Liver (tissue), 9 donors: ENCODE results near the gene PAX8. TPM values are rescaled to one million over a fixed set of nuclear protein-coding genes. Genes with fewer than 3 reads are reported as not detected.

Experiments
- DNase-seq: peaks from one replicate; pipeline ENCODE4 v3.0.0-alpha.2; 2017; ENCODE audit warnings: low spot score
- H3K27ac ChIP-seq, 2 donors: one replicate each; pipeline ENCODE4 v1.7.0; 2013; ENCODE audit warnings: inconsistent platforms in 2 of 2, low read length in 2 of 2, control low read depth in 1 of 2, low read depth in 1 of 2, mild to moderate bottlenecking in 1 of 2
- H3K27me3 ChIP-seq, 4 donors: one replicate each; pipeline versions ENCODE4 v1.6.1 to v1.7.0; 2013; ENCODE audit warnings: low read length in 3 of 4, inconsistent platforms in 1 of 4, mild to moderate bottlenecking in 1 of 4, moderate library complexity in 1 of 4; ENCODE audit not compliant: control insufficient read depth in 4 of 4, insufficient read depth in 4 of 4
- H3K36me3 ChIP-seq, 4 donors: one replicate each; pipeline versions ENCODE4 v1.6.1 to v1.7.0; 2013; ENCODE audit warnings: low read length in 3 of 4, mild to moderate bottlenecking in 3 of 4, low read depth in 1 of 4, moderate library complexity in 1 of 4; ENCODE audit not compliant: control insufficient read depth in 4 of 4, insufficient read depth in 3 of 4
- H3K4me1 ChIP-seq, 4 donors: one replicate each; pipeline versions ENCODE4 v1.6.1 to v1.7.0; 2013; ENCODE audit warnings: low read length in 3 of 4, mild to moderate bottlenecking in 3 of 4, moderate library complexity in 1 of 4; ENCODE audit not compliant: control insufficient read depth in 4 of 4, insufficient read depth in 4 of 4
- H3K4me3 ChIP-seq, 3 donors: one replicate each; pipeline versions ENCODE4 v1.6.1 to v1.7.0; 2013; ENCODE audit warnings: low read length in 3 of 3, control low read depth in 1 of 3, low read depth in 1 of 3, mild to moderate bottlenecking in 1 of 3
- H3K9ac ChIP-seq, 2 donors: one replicate each; pipeline ENCODE4 v1.7.0; 2013; ENCODE audit warnings: low read length in 2 of 2, mild to moderate bottlenecking in 2 of 2, moderate library complexity in 2 of 2, control low read depth in 1 of 2, low read depth in 1 of 2
- H3K9me3 ChIP-seq, 4 donors: one replicate each; pipeline versions ENCODE4 v1.6.1 to v1.7.0; 2013; ENCODE audit warnings: low read length in 3 of 4; ENCODE audit not compliant: control insufficient read depth in 4 of 4
- ATF3 ChIP-seq: IDR thresholded peaks from 2 replicates; pipeline ENCODE4 v1.6.1; 2016; ENCODE audit warnings: antibody characterized with exemption
- CTCF ChIP-seq: fragments of 150-350 bp; IDR thresholded peaks from 2 replicates; pipeline ENCODE4 v1.5.1; 2017; ENCODE audit warnings: improper control_type of control experiment, low read depth, low read length; ENCODE audit not compliant: missing input control
- EGR1 ChIP-seq, 2 donors: IDR thresholded peaks; 2 replicates each; pipeline ENCODE4 v1.6.1; 2016 to 2018; ENCODE audit warnings: antibody characterized with exemption in 2 of 2, low read depth in 2 of 2
- FOXA1 ChIP-seq: IDR thresholded peaks from 2 replicates; pipeline ENCODE4 v1.6.1; 2016; ENCODE audit warnings: antibody characterized with exemption
- FOXA2 ChIP-seq: IDR thresholded peaks from 2 replicates; pipeline ENCODE4 v1.6.1; 2016; ENCODE audit warnings: antibody characterized with exemption
- GABPA ChIP-seq, 2 donors: IDR thresholded peaks in 1 of 2; conservative IDR thresholded peaks in 1 of 2; 2 replicates each; pipeline ENCODE4 v1.6.1; 2016; ENCODE audit warnings: antibody characterized with exemption in 2 of 2, mild to moderate bottlenecking in 1 of 2, moderate library complexity in 1 of 2
- HNF4A ChIP-seq, 2 donors: conservative IDR thresholded peaks; 2 replicates each; pipeline ENCODE4 v1.6.1; 2016; ENCODE audit warnings: antibody characterized with exemption in 2 of 2, mild to moderate bottlenecking in 2 of 2
- HNF4G ChIP-seq: IDR thresholded peaks from 2 replicates; pipeline ENCODE4 v1.6.1; 2016; ENCODE audit warnings: antibody characterized with exemption
- JUND ChIP-seq, 2 donors: IDR thresholded peaks; 2 replicates each; pipeline ENCODE4 v1.6.1; 2016; ENCODE audit warnings: antibody characterized with exemption in 2 of 2
- MAX ChIP-seq: IDR thresholded peaks from 2 replicates; pipeline ENCODE4 v1.6.1; 2016; ENCODE audit warnings: antibody characterized with exemption
- NR2F2 ChIP-seq: IDR thresholded peaks from 2 replicates; pipeline ENCODE4 v1.6.1; 2016; ENCODE audit warnings: antibody characterized with exemption
- RAD21 ChIP-seq, 2 donors: IDR thresholded peaks; 2 replicates each; pipeline ENCODE4 v1.6.1; 2016; ENCODE audit warnings: antibody characterized with exemption in 2 of 2, mild to moderate bottlenecking in 2 of 2
- REST ChIP-seq: IDR thresholded peaks from 2 replicates; pipeline ENCODE4 v1.6.1; 2016; ENCODE audit warnings: antibody characterized with exemption, mild to moderate bottlenecking
- RXRA ChIP-seq, 2 donors: IDR thresholded peaks; 2 replicates each; pipeline ENCODE4 v1.6.1; 2017 to 2018; ENCODE audit warnings: antibody characterized with exemption in 2 of 2, mild to moderate bottlenecking in 1 of 2
- SP1 ChIP-seq: IDR thresholded peaks from 2 replicates; pipeline ENCODE4 v1.6.1; 2018; ENCODE audit warnings: antibody characterized with exemption, mild to moderate bottlenecking
- TAF1 ChIP-seq: conservative IDR thresholded peaks from 2 replicates; pipeline ENCODE4 v1.6.1; 2016; ENCODE audit warnings: antibody characterized with exemption, mild to moderate bottlenecking
- YY1 ChIP-seq: IDR thresholded peaks from 2 replicates; pipeline ENCODE4 v1.6.1; 2016; ENCODE audit warnings: antibody characterized with exemption, mild to moderate bottlenecking
- ZBTB33 ChIP-seq: IDR thresholded peaks from 2 replicates; pipeline ENCODE4 v1.6.1; 2016; ENCODE audit warnings: antibody characterized with exemption
- WGBS: extraction: QIAGEN DNeasy Blood & Tissue Kit; methylation state at CpG from one replicate; pipeline ENCODE4 v1.1.7; 2013; 5-methylcytosine and 5-hydroxymethylcytosine counted together
- polyA plus RNA-seq, 2 donors: library from polyadenylated mRNA; stranded (reverse) in 1 of 2; unstranded in 1 of 2; fragments of 200-250 nt in 1 of 2; fragments of >200 nt in 1 of 2; fragmentation: Nextera tagmentation in 1 of 2; extraction: Ambion mirVana in 1 of 2; gene quantifications; one replicate each; pipeline versions ENCODE4 v1.2.1 to v1.2.3, GENCODE V29; 2013 to 2015
- total RNA-seq, 2 donors: library from RNA; depleted of rRNA; stranded (reverse); fragments of >200 nt; gene quantifications; one replicate each; pipeline ENCODE4 v1.2.3, GENCODE V29; 2014
- donor health status: healthy.
- donor health status: healthy.
- donor health status: healthy.
- donor health status: healthy.
- donor health status: healthy.

PAX8 gene
- total and polyA plus RNA-seq, 4 donors: 0.09 to 0.85 (median 0.33) TPM

GRCh38 chr2:113181258-113182051 is 97.3 kb downstream of the PAX8 start (continued):
- TF ChIP-seq REST (no peak), JUND (IDR thresholded peaks at IDR 0.05) (no peak), EGR1 (IDR thresholded peaks at IDR 0.05; ENCODE audit: low read depth in 2 of 2) (no peak), NR2F2 (no peak), FOXA1 (no peak), RAD21 (IDR thresholded peaks at IDR 0.05) (peak in 1 of 2 donors; percentile 41), TAF1 (no peak), HNF4G (no peak), YY1 (peak; percentile 60), ATF3 (no peak), SP1 (peak; percentile 11), GABPA (IDR thresholded peaks at IDR 0.05 in 1 of 2, conservative IDR thresholded peaks at IDR 0.05 in 1 of 2) (no peak)

- 76% methylated on average over 17 of the region's 17 CpGs for WGBS
- DNase-seq: no peak
- Histone ChIP-seq H3K27me3 (no peaks in the 10 kb centered on the region), H3K9me3 (no peaks in the 10 kb centered on the region), H3K4me1 (peaks cover 11 to 51% (median 27%) of the 10 kb centered on the region in 4 donors), H3K27ac (peak overlapping the region; percentile 65 to 66), H3K36me3 (no peaks in the 10 kb centered on the region), H3K4me3 (no peak overlapping the region), H3K9ac (peak overlapping the region in 1 of 2 donors; percentile 3)
- TF ChIP-seq CTCF: no peak
- TF ChIP-seq MAX: no peak
- TF ChIP-seq HNF4G: peak; percentile 22
- peak in 1 of 2 donors; percentile 15 for TF ChIP-seq RAD21 (IDR thresholded peaks at IDR 0.05)
- TF ChIP-seq NR2F2: no peak
- TF ChIP-seq YY1: no peak
- TF ChIP-seq SP1: peak; percentile 53
- no peak for TF ChIP-seq EGR1 (IDR thresholded peaks at IDR 0.05; ENCODE audit: low read depth in 2 of 2)
- no peak for TF ChIP-seq TAF1
- no peak for TF ChIP-seq REST
- TF ChIP-seq FOXA1: no peak
- TF ChIP-seq ATF3: no peak
- no peak for TF ChIP-seq FOXA2
- TF ChIP-seq JUND (IDR thresholded peaks at IDR 0.05): peak; percentile 23 to 34
- no peak for TF ChIP-seq GABPA (IDR thresholded peaks at IDR 0.05 in 1 of 2, conservative IDR thresholded peaks at IDR 0.05 in 1 of 2)
- peak in 1 of 2 donors; percentile 33 for TF ChIP-seq RXRA (IDR thresholded peaks at IDR 0.05)
- TF ChIP-seq HNF4A (conservative IDR thresholded peaks at IDR 0.05): peak; percentile 52 to 65
- no peak for TF ChIP-seq ZBTB33
Measured at GRCh38 chr2:113180131-113180946, 98.4 kb downstream of the PAX8 start.
